ENCODE data around the gene PTPRG. TPM values are rescaled to one million over a fixed set of nuclear protein-coding genes. Genes with fewer than 3 reads are reported as not detected.

PTPRG gene
- total and polyA plus RNA-seq, 2 donors, result 22.7 to 95.3 TPM

- H3K4me3 ChIP-seq (ENCODE audit: low read depth, low read length), result no peak overlapping the region
- no peak for DNase-seq (ENCODE audit: extremely low spot score)
- no peaks in the 10 kb centered on the region for H3K4me1 ChIP-seq (ENCODE audit: insufficient read depth)
- H3K36me3 ChIP-seq (ENCODE audit: insufficient read depth), result no peaks in the 10 kb centered on the region
- 96% methylated on average over 4 of the region's 4 CpGs for WGBS
- H3K27ac ChIP-seq (ENCODE audit: low read depth), result no peak overlapping the region
Measured at GRCh38 chr3:61788623-61789507, 227.5 kb downstream of the PTPRG start.

- WGBS, result 71% methylated on average over 3 of the region's 3 CpGs
- Histone ChIP-seq H3K4me1 (ENCODE audit: insufficient read depth) (no peaks in the 10 kb centered on the region), H3K27ac (ENCODE audit: low read depth) (no peak overlapping the region), H3K36me3 (ENCODE audit: insufficient read depth) (no peaks in the 10 kb centered on the region), H3K4me3 (ENCODE audit: low read depth, low read length) (no peak overlapping the region)
- DNase-seq (ENCODE audit: extremely low spot score), result no peak
Measured at GRCh38 chr3:61789861-61790260, 228.5 kb downstream of the PTPRG start.

- Histone ChIP-seq H3K4me3 (ENCODE audit: low read depth, low read length) (no peak overlapping the region), H3K27ac (ENCODE audit: low read depth) (no peak overlapping the region), H3K4me1 (ENCODE audit: insufficient read depth) (no peaks in the 10 kb centered on the region), H3K36me3 (ENCODE audit: insufficient read depth) (no peaks in the 10 kb centered on the region)
- no peak for DNase-seq (ENCODE audit: extremely low spot score)
Measured at GRCh38 chr3:61790411-61790810, 229.0 kb downstream of the PTPRG start.

GRCh38 chr3:61793056-61793455 is 231.7 kb downstream of the PTPRG start:
- Histone ChIP-seq H3K4me1 (ENCODE audit: insufficient read depth) (no peaks in the 10 kb centered on the region), H3K36me3 (ENCODE audit: insufficient read depth) (no peaks in the 10 kb centered on the region), H3K27ac (ENCODE audit: low read depth) (no peak overlapping the region), H3K4me3 (ENCODE audit: low read depth, low read length) (no peak overlapping the region)
- 94% methylated on average over 2 of the region's 2 CpGs for WGBS
- DNase-seq (ENCODE audit: extremely low spot score), result no peak

GRCh38 chr3:61793521-61793920 is 232.2 kb downstream of the PTPRG start:
- no peak overlapping the region for H3K27ac ChIP-seq (ENCODE audit: low read depth)
- no peak for DNase-seq (ENCODE audit: extremely low spot score)
- no peaks in the 10 kb centered on the region for H3K4me1 ChIP-seq (ENCODE audit: insufficient read depth)
- no peaks in the 10 kb centered on the region for H3K36me3 ChIP-seq (ENCODE audit: insufficient read depth)
- no peak overlapping the region for H3K4me3 ChIP-seq (ENCODE audit: low read depth, low read length)

GRCh38 chr3:61794341-61794740 is 233.0 kb downstream of the PTPRG start:
- DNase-seq (ENCODE audit: extremely low spot score), result no peak
- Histone ChIP-seq H3K27ac (ENCODE audit: low read depth) (no peak overlapping the region), H3K36me3 (ENCODE audit: insufficient read depth) (no peaks in the 10 kb centered on the region), H3K4me1 (ENCODE audit: insufficient read depth) (no peaks in the 10 kb centered on the region), H3K4me3 (ENCODE audit: low read depth, low read length) (no peak overlapping the region)
- WGBS, result 90% methylated on average over 3 of the region's 3 CpGs

- no peak overlapping the region for H3K4me3 ChIP-seq (ENCODE audit: low read depth, low read length)
- no peak for DNase-seq (ENCODE audit: extremely low spot score)
- H3K27ac ChIP-seq (ENCODE audit: low read depth), result no peak overlapping the region
- no peaks in the 10 kb centered on the region for H3K36me3 ChIP-seq (ENCODE audit: insufficient read depth)
- H3K4me1 ChIP-seq (ENCODE audit: insufficient read depth), result no peaks in the 10 kb centered on the region
- WGBS, result 79% methylated on average over 2 of the region's 2 CpGs
Measured at GRCh38 chr3:61794961-61795360, 233.6 kb downstream of the PTPRG start.

GRCh38 chr3:61796088-61796680 is 234.8 kb downstream of the PTPRG start:
- WGBS, result 77% methylated on average over 6 of the region's 6 CpGs
- Histone ChIP-seq H3K36me3 (ENCODE audit: insufficient read depth) (no peaks in the 10 kb centered on the region), H3K27ac (ENCODE audit: low read depth) (no peak overlapping the region), H3K4me1 (ENCODE audit: insufficient read depth) (no peaks in the 10 kb centered on the region), H3K4me3 (ENCODE audit: low read depth, low read length) (no peak overlapping the region)
- no peak for DNase-seq (ENCODE audit: extremely low spot score)

GRCh38 chr3:61796911-61797310 is 235.5 kb downstream of the PTPRG start:
- no peaks in the 10 kb centered on the region for H3K4me1 ChIP-seq (ENCODE audit: insufficient read depth)
- no peak overlapping the region for H3K4me3 ChIP-seq (ENCODE audit: low read depth, low read length)
- no peak overlapping the region for H3K27ac ChIP-seq (ENCODE audit: low read depth)
- 85% methylated on average over 6 of the region's 6 CpGs for WGBS
- H3K36me3 ChIP-seq (ENCODE audit: insufficient read depth), result no peaks in the 10 kb centered on the region
- no peak for DNase-seq (ENCODE audit: extremely low spot score)

GRCh38 chr3:61802772-61803171 is 241.4 kb downstream of the PTPRG start:
- Histone ChIP-seq H3K27ac (ENCODE audit: low read depth) (no peak overlapping the region), H3K36me3 (ENCODE audit: insufficient read depth) (no peaks in the 10 kb centered on the region), H3K4me1 (ENCODE audit: insufficient read depth) (no peaks in the 10 kb centered on the region), H3K4me3 (ENCODE audit: low read depth, low read length) (no peak overlapping the region)
- DNase-seq (ENCODE audit: extremely low spot score), result no peak
- WGBS, result 91% methylated on average over 1 of the region's 1 CpG

GRCh38 chr3:61803983-61804382 is 242.6 kb downstream of the PTPRG start:
- 80% methylated on average over 1 of the region's 1 CpG for WGBS
- no peak overlapping the region for H3K27ac ChIP-seq (ENCODE audit: low read depth)
- H3K36me3 ChIP-seq (ENCODE audit: insufficient read depth), result no peaks in the 10 kb centered on the region
- peaks cover 4% of the 10 kb centered on the region for H3K4me1 ChIP-seq (ENCODE audit: insufficient read depth)
- DNase-seq (ENCODE audit: extremely low spot score), result no peak
- no peak overlapping the region for H3K4me3 ChIP-seq (ENCODE audit: low read depth, low read length)

GRCh38 chr3:61804782-61805181 is 243.4 kb downstream of the PTPRG start:
- DNase-seq (ENCODE audit: extremely low spot score), result no peak
- Histone ChIP-seq H3K4me1 (ENCODE audit: insufficient read depth) (peaks cover 4% of the 10 kb centered on the region), H3K4me3 (ENCODE audit: low read depth, low read length) (no peak overlapping the region), H3K27ac (ENCODE audit: low read depth) (no peak overlapping the region), H3K36me3 (ENCODE audit: insufficient read depth) (no peaks in the 10 kb centered on the region)
- WGBS, result 95% methylated on average over 1 of the region's 1 CpG

GRCh38 chr3:61805510-61806080 is 244.2 kb downstream of the PTPRG start:
- peaks cover 4% of the 10 kb centered on the region for H3K4me1 ChIP-seq (ENCODE audit: insufficient read depth)
- DNase-seq (ENCODE audit: extremely low spot score), result no peak
- H3K4me3 ChIP-seq (ENCODE audit: low read depth, low read length), result no peak overlapping the region
- no peak overlapping the region for H3K27ac ChIP-seq (ENCODE audit: low read depth)
- WGBS, result 55% methylated on average over 3 of the region's 3 CpGs
- no peaks in the 10 kb centered on the region for H3K36me3 ChIP-seq (ENCODE audit: insufficient read depth)

- H3K4me1 ChIP-seq (ENCODE audit: insufficient read depth), result peaks cover 4% of the 10 kb centered on the region
- H3K36me3 ChIP-seq (ENCODE audit: insufficient read depth), result no peaks in the 10 kb centered on the region
- H3K4me3 ChIP-seq (ENCODE audit: low read depth, low read length), result no peak overlapping the region
- DNase-seq (ENCODE audit: extremely low spot score), result no peak
- WGBS, result 83% methylated on average over 4 of the region's 4 CpGs
- H3K27ac ChIP-seq (ENCODE audit: low read depth), result no peak overlapping the region
Measured at GRCh38 chr3:61806810-61807209, 245.4 kb downstream of the PTPRG start.
